ENCODE data around the gene FOXO1.

The FOXO1 gene

GRCh38 chr13:40697711-40698110 lies 31.3 kb upstream of the FOXO1 start:
- Histone ChIP-seq H3K4me3 (ENCODE audit: low read length, poor library complexity, severe bottlenecking) (no peak overlapping the region), H3K9ac (ENCODE audit: low read depth, low read length, poor library complexity, severe bottlenecking) (no peak overlapping the region)

GRCh38 chr13:40694426-40694825 lies 28.0 kb upstream of the FOXO1 start:
- no peak for TF ChIP-seq CTCF (conservative IDR thresholded peaks at IDR 0.05; ENCODE audit: low read length)
- no peak for TF ChIP-seq EZH2phosphoT487 (IDR thresholded peaks at IDR 0.05; ENCODE audit: borderline replicate concordance)
- H4K20me1 ChIP-seq (ENCODE audit: insufficient read depth, low read length, poor library complexity, severe bottlenecking), result no peaks in the 10 kb centered on the region
- H3K4me1 ChIP-seq (ENCODE audit: insufficient read depth, low read length, poor library complexity, severe bottlenecking), result no peaks in the 10 kb centered on the region
- no peaks in the 10 kb centered on the region for H3F3A ChIP-seq (ENCODE audit: low read depth)
- H3K4me2 ChIP-seq (ENCODE audit: low read depth, low read length, poor library complexity, severe bottlenecking), result no peak overlapping the region
- H3K79me2 ChIP-seq (ENCODE audit: insufficient read depth, low read length), result no peaks in the 10 kb centered on the region
- H3K4me3 ChIP-seq (ENCODE audit: low read length, poor library complexity, severe bottlenecking), result no peak overlapping the region
- no peaks in the 10 kb centered on the region for H3K9me2 ChIP-seq (replicated peaks; ENCODE audit: low read depth, low read length)
- no peaks in the 10 kb centered on the region for H3K9me3 ChIP-seq (ENCODE audit: insufficient read depth, low read depth, low read length)
- no peak overlapping the region for H2AFZ ChIP-seq (ENCODE audit: low read length)
- H3K36me3 ChIP-seq (ENCODE audit: insufficient read depth, low read length), result no peaks in the 10 kb centered on the region
- no peaks in the 10 kb centered on the region for H3K27me3 ChIP-seq (ENCODE audit: insufficient read depth, low read length, poor library complexity, severe bottlenecking)
- H3K9ac ChIP-seq (ENCODE audit: low read depth, low read length, poor library complexity, severe bottlenecking), result no peak overlapping the region

More at GRCh38 chr13:40697711-40698110, 31.3 kb upstream of the FOXO1 start:
- TF ChIP-seq EZH2phosphoT487 (IDR thresholded peaks at IDR 0.05; ENCODE audit: borderline replicate concordance), result no peak
- no peak for TF ChIP-seq CTCF (conservative IDR thresholded peaks at IDR 0.05; ENCODE audit: low read length)
- Histone ChIP-seq H3K4me2 (ENCODE audit: low read depth, low read length, poor library complexity, severe bottlenecking) (no peak overlapping the region), H3K9me2 (replicated peaks; ENCODE audit: low read depth, low read length) (no peaks in the 10 kb centered on the region), H3K79me2 (ENCODE audit: insufficient read depth, low read length) (no peaks in the 10 kb centered on the region), H2AFZ (ENCODE audit: low read length) (no peak overlapping the region), H4K20me1 (ENCODE audit: insufficient read depth, low read length, poor library complexity, severe bottlenecking) (no peaks in the 10 kb centered on the region), H3K4me1 (ENCODE audit: insufficient read depth, low read length, poor library complexity, severe bottlenecking) (no peaks in the 10 kb centered on the region), H3K9me3 (ENCODE audit: insufficient read depth, low read depth, low read length) (no peaks in the 10 kb centered on the region), H3K36me3 (ENCODE audit: insufficient read depth, low read length) (no peaks in the 10 kb centered on the region), H3K27me3 (ENCODE audit: insufficient read depth, low read length, poor library complexity, severe bottlenecking) (no peaks in the 10 kb centered on the region), H3F3A (ENCODE audit: low read depth) (no peaks in the 10 kb centered on the region)

GRCh38 chr13:40692946-40693345 lies 26.5 kb upstream of the FOXO1 start:
- no peaks in the 10 kb centered on the region for H3K9me3 ChIP-seq (ENCODE audit: insufficient read depth, low read depth, low read length)
- H3K27me3 ChIP-seq (ENCODE audit: insufficient read depth, low read length, poor library complexity, severe bottlenecking), result no peaks in the 10 kb centered on the region
- H3K36me3 ChIP-seq (ENCODE audit: insufficient read depth, low read length), result no peaks in the 10 kb centered on the region
- no peak overlapping the region for H3K4me2 ChIP-seq (ENCODE audit: low read depth, low read length, poor library complexity, severe bottlenecking)
- H3K4me1 ChIP-seq (ENCODE audit: insufficient read depth, low read length, poor library complexity, severe bottlenecking), result no peaks in the 10 kb centered on the region
- H3K4me3 ChIP-seq (ENCODE audit: low read length, poor library complexity, severe bottlenecking), result no peak overlapping the region
- H3K9me2 ChIP-seq (replicated peaks; ENCODE audit: low read depth, low read length), result no peaks in the 10 kb centered on the region
- no peaks in the 10 kb centered on the region for H3K79me2 ChIP-seq (ENCODE audit: insufficient read depth, low read length)
- TF ChIP-seq EZH2phosphoT487 (IDR thresholded peaks at IDR 0.05; ENCODE audit: borderline replicate concordance), result no peak
- no peak for TF ChIP-seq CTCF (conservative IDR thresholded peaks at IDR 0.05; ENCODE audit: low read length)
- no peak overlapping the region for H3K9ac ChIP-seq (ENCODE audit: low read depth, low read length, poor library complexity, severe bottlenecking)
- H4K20me1 ChIP-seq (ENCODE audit: insufficient read depth, low read length, poor library complexity, severe bottlenecking), result no peaks in the 10 kb centered on the region
- no peaks in the 10 kb centered on the region for H3F3A ChIP-seq (ENCODE audit: low read depth)
- no peak overlapping the region for H2AFZ ChIP-seq (ENCODE audit: low read length)
